Hepatocyte (in vitro differentiated cells): ENCODE data around the gene NPTXR.

Source experiments
- EZH2 ChIP-seq: fragments of 200-600 bp; sonication (generic); IDR thresholded peaks from 2 replicates; pipeline ENCODE4 v1.6.1; 2016; ENCODE audit warnings: antibody characterized with exemption, mild to moderate bottlenecking, borderline replicate concordance
- TF ChIP-seq, protein P1 (sequence below): fragments of 200-600 bp; sonication (generic); IDR thresholded peaks from 2 replicates; pipeline ENCODE4 v1.5.1; 2016; ENCODE audit warnings: antibody characterized with exemption, mild to moderate bottlenecking; ENCODE audit not compliant: poor library complexity

DNA sequence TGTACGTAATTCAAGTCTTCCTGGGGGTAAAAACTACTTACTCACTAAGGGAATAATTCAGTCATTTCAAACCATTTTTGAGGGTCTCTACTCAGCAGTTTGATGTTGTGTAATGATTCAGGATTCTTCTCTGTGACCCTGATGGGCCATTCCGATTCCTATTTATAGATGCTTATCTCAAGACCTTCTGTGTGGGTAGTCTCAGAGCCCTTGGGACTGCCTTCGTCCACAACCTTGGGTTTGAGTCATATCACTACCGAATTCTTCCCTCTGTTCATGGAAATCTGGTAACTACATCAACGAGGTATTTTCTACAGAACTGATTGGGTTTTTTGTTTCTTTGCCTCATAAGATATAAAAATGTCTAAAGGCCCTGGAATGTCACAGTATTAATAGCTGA is 42.5 kb upstream of the NPTXR start:
- TF ChIP-seq, protein P1, sequence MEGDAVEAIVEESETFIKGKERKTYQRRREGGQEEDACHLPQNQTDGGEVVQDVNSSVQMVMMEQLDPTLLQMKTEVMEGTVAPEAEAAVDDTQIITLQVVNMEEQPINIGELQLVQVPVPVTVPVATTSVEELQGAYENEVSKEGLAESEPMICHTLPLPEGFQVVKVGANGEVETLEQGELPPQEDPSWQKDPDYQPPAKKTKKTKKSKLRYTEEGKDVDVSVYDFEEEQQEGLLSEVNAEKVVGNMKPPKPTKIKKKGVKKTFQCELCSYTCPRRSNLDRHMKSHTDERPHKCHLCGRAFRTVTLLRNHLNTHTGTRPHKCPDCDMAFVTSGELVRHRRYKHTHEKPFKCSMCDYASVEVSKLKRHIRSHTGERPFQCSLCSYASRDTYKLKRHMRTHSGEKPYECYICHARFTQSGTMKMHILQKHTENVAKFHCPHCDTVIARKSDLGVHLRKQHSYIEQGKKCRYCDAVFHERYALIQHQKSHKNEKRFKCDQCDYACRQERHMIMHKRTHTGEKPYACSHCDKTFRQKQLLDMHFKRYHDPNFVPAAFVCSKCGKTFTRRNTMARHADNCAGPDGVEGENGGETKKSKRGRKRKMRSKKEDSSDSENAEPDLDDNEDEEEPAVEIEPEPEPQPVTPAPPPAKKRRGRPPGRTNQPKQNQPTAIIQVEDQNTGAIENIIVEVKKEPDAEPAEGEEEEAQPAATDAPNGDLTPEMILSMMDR: no peak
- TF ChIP-seq EZH2: no peak
